HepG2 (cell line): Measurements from ENCODE around the gene EYA2. TPM values are rescaled to one million over a fixed set of nuclear protein-coding genes. Genes with fewer than 3 reads are reported as not detected.

Experiments used
- ATAC-seq: fragments of 200-7000 bp; cut with Tn5 transposase; 3 replicates; pipeline ENCODE4 v1.9.1; 2020; ENCODE audit warnings: mild to moderate bottlenecking, moderate library complexity
- BruUV-seq: library from RNA; stranded (reverse); fragments of 400-500 nt; replicated peaks from 2 replicates; lab custom pipeline; 2021; lab: Mats Ljungman, UMichigan
- CTCF ChIA-PET: fragments of 300-600 bp; formaldehyde crosslinking; extraction: SDS; loops from one replicate; lab custom pipeline; 2021; ENCODE audit warnings: low total read pairs, inconsistent platforms, low intra/inter-chr PET ratio; lab: Yijun Ruan, JAX
- POLR2A ChIA-PET: fragments of 350-600 bp; sonication (Branson Sonifier 250); formaldehyde crosslinking; loops from one replicate; lab custom pipeline; 2020; ENCODE audit warnings: antibody characterized with exemption, inconsistent platforms; lab: Yijun Ruan, JAX
- DNase-seq: peaks from one replicate; pipeline ENCODE4 v3.0.0-alpha.2; 2015; ENCODE audit warnings: low spot score
- FAIRE-seq: peaks from 3 replicates; lab custom pipeline; 2011; peaks lifted over from hg19 to GRCh38; lab: Jason Lieb, UNC
- H2AFZ ChIP-seq: one replicate; pipeline ENCODE4 v1.6.1; 2011; ENCODE audit warnings: low read length, inconsistent platforms
- H3K27ac ChIP-seq: fragments of 300-600 bp; 3 replicates; pipeline ENCODE4 v1.8.0; 2011; ENCODE audit warnings: mixed run types, mild to moderate bottlenecking, mixed read lengths, low read length, inconsistent platforms; ENCODE audit not compliant: insufficient read depth; ENCODE audit errors: extremely low read length
- H3K27me3 ChIP-seq, 2 experiments: fragments of 200-600 bp in 1 of 2; 2 replicates in 1 of 2; 3 replicates in 1 of 2; pipeline versions ENCODE4 v1.6.0 to v1.8.0; 2011; ENCODE audit warnings: low read length in 2 of 2, mild to moderate bottlenecking in 2 of 2, moderate library complexity in 2 of 2, inconsistent platforms in 1 of 2; ENCODE audit not compliant: insufficient read depth in 2 of 2, control insufficient read depth in 1 of 2
- H3K36me3 ChIP-seq, 2 experiments: fragments of 200-600 bp in 1 of 2; replicated peaks in 1 of 2; 2 replicates in 1 of 2; 3 replicates in 1 of 2; pipeline versions ENCODE4 v1.5.1 to v1.8.0; 2011; ENCODE audit warnings: low read length in 2 of 2, inconsistent platforms in 1 of 2; ENCODE audit not compliant: insufficient read depth in 2 of 2, control insufficient read depth in 1 of 2
- H3K4me1 ChIP-seq: 2 replicates; pipeline ENCODE4 v1.5.1; 2012; ENCODE audit warnings: low read length, inconsistent platforms; ENCODE audit not compliant: insufficient read depth
- H3K4me2 ChIP-seq: 2 replicates; pipeline ENCODE4 v1.6.0; 2011; ENCODE audit warnings: low read depth, low read length, inconsistent platforms
- H3K4me3 ChIP-seq, 3 experiments: fragments of 200-600 bp in 1 of 3; sonication (generic), shearing (Covaris generic) in 1 of 3; replicated peaks in 1 of 3; 2 replicates each; pipeline ENCODE4 v1.5.1; 2011 to 2016; ENCODE audit warnings: low read length in 3 of 3, inconsistent platforms in 2 of 3, low read depth in 2 of 3, mild to moderate bottlenecking in 2 of 3, control low read depth in 1 of 3, mixed read lengths in 1 of 3; ENCODE audit not compliant: insufficient read depth in 1 of 3
- H3K79me2 ChIP-seq: one replicate; pipeline ENCODE4 v1.6.1; 2011; ENCODE audit warnings: low read length, inconsistent platforms; ENCODE audit not compliant: insufficient read depth
- H3K9ac ChIP-seq: 2 replicates; pipeline ENCODE4 v1.6.0; 2011; ENCODE audit warnings: mild to moderate bottlenecking, low read depth, low read length, inconsistent platforms; ENCODE audit not compliant: insufficient read depth
- H3K9me3 ChIP-seq: 2 replicates; pipeline ENCODE4 v1.5.1; 2012; ENCODE audit warnings: mild to moderate bottlenecking, low read length
- H4K20me1 ChIP-seq: 2 replicates; pipeline ENCODE4 v1.6.0; 2011; ENCODE audit warnings: inconsistent platforms, mild to moderate bottlenecking, low read length, moderate library complexity; ENCODE audit not compliant: insufficient read depth
- ARNT ChIP-seq: fragments of 450-650 bp; IDR thresholded peaks from 2 replicates; pipeline ENCODE4 v1.6.1; 2017
- CCAR2 ChIP-seq: fragments of 200-400 bp; formaldehyde crosslinking; optimal IDR thresholded peaks from 2 replicates; pipeline ENCODE3; 2018; ENCODE audit warnings: low read depth, mild to moderate bottlenecking, low read length, moderate library complexity
- KLF9 ChIP-seq: IDR thresholded peaks from 2 replicates; pipeline ENCODE4 v1.6.1; 2016; ENCODE audit warnings: low read depth
- MAFF ChIP-seq: IDR thresholded peaks from 2 replicates; pipeline ENCODE4 v1.6.1; 2011; ENCODE audit warnings: low read depth, low read length, improper control_type of control experiment
- MAFK ChIP-seq, 2 experiments: IDR thresholded peaks in 1 of 2; conservative IDR thresholded peaks in 1 of 2; 2 replicates each; pipeline ENCODE4 v1.6.1; 2011; ENCODE audit warnings: improper control_type of control experiment in 2 of 2, low read length in 2 of 2
- NR2F2 ChIP-seq: IDR thresholded peaks from 2 replicates; pipeline ENCODE4 v1.6.1; 2012; ENCODE audit warnings: low read depth, inconsistent platforms, borderline replicate concordance
- SNRNP70 ChIP-seq: fragments of 200-400 bp; formaldehyde crosslinking; IDR thresholded peaks from 2 replicates; pipeline ENCODE4 v1.6.1; 2017; ENCODE audit warnings: mild to moderate bottlenecking, low read depth, low read length, moderate library complexity
- YEATS2 ChIP-seq: sonication (generic); formaldehyde crosslinking; IDR thresholded peaks from 2 replicates; pipeline ENCODE4 v1.4.0; 2020; ENCODE audit warnings: missing genetic modification reagents, borderline replicate concordance
- ZNF839 ChIP-seq: sonication (generic); formaldehyde crosslinking; IDR thresholded peaks from 2 replicates; pipeline ENCODE4 v1.4.0; 2020; ENCODE audit warnings: missing genetic modification reagents, mild to moderate bottlenecking, borderline replicate concordance
- WGBS: methylation state at CpG from one replicate; pipeline ENCODE4 v1.1.6; 2017; ENCODE audit warnings: low lambda C conversion rate; 5-methylcytosine and 5-hydroxymethylcytosine counted together
- in situ Hi-C: cut with HindIII; loops from 2 replicates; pipeline ENCODE4 v1.10.0; 2017; ENCODE audit warnings: low pct_unique_long_range_greater_than_20kb; ENCODE audit not compliant: extremely low pct_ligation_motif_present
- intact Hi-C: fragments of 100-400 bp; cut with micrococcal nuclease; formaldehyde crosslinking; loops from one replicate; pipeline ENCODE4 v1.10.0; 2022; ENCODE audit not compliant: unreplicated experiment
- polyA plus RNA-seq, 8 experiments: library from polyadenylated mRNA; depleted of rRNA in 3 of 8; stranded (reverse) in 7 of 8; unstranded in 1 of 8; fragments of >200 nt; fragmentation: Illumina TruSeq in 4 of 8; extraction: Trizol in 4 of 8; gene quantifications; 2 replicates each; pipeline versions ENCODE4 v1.2.1 to v1.2.3, GENCODE V29; 2011 to 2016; ENCODE audit warnings: low read depth in 4 of 8, missing spikeins in 1 of 8, mixed read lengths in 1 of 8; ENCODE audit not compliant: insufficient read depth in 1 of 8
- total RNA-seq, 5 experiments: library from RNA; depleted of rRNA; stranded (reverse); fragments of >200 nt; fragmentation: Illumina TruSeq; extraction: Trizol; gene quantifications; 2 replicates each; pipeline ENCODE4 v1.2.3, GENCODE V29; 2016; ENCODE audit warnings: low read depth in 1 of 5
- TF ChIP-seq, protein P1 (sequence below): sonication (generic); formaldehyde crosslinking; conservative IDR thresholded peaks from 2 replicates; pipeline ENCODE4 v1.4.0; 2020; ENCODE audit warnings: mild to moderate bottlenecking, missing genetic modification reagents, moderate library complexity
- TF ChIP-seq, protein P2 (sequence below): sonication (generic); formaldehyde crosslinking; IDR thresholded peaks from 2 replicates; pipeline ENCODE4 v1.4.0; 2020; ENCODE audit warnings: missing genetic modification reagents

Gene EYA2
- total and polyA plus RNA-seq, 2 of the 13 experiments (the other 11 are each of a cell fraction or from before 2014, with no cell fraction given), result not detected

DNA sequence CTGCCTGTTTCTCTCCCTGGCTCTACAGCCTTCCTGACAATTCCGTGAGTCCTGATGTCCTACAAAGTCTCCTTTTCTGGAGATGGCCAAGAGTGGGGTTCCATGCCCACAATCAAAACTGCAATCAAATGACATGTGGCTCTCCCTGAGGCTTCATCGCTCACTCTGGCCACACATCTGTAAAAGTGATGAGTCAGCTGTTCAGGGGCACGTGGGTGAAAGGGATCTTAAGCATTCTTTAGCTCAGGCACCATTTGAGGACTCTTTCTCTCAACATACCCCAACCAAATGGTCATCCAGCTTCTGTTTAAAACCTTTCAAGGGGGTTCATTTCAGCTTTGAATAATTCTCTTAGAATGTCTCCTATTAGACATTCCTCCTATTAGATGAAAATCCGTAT is 42.3 kb upstream of the EYA2 start (continued):
- TF ChIP-seq MAFF, result peak; percentile 100
- TF ChIP-seq YEATS2, result no peak
- TF ChIP-seq, protein P1, sequence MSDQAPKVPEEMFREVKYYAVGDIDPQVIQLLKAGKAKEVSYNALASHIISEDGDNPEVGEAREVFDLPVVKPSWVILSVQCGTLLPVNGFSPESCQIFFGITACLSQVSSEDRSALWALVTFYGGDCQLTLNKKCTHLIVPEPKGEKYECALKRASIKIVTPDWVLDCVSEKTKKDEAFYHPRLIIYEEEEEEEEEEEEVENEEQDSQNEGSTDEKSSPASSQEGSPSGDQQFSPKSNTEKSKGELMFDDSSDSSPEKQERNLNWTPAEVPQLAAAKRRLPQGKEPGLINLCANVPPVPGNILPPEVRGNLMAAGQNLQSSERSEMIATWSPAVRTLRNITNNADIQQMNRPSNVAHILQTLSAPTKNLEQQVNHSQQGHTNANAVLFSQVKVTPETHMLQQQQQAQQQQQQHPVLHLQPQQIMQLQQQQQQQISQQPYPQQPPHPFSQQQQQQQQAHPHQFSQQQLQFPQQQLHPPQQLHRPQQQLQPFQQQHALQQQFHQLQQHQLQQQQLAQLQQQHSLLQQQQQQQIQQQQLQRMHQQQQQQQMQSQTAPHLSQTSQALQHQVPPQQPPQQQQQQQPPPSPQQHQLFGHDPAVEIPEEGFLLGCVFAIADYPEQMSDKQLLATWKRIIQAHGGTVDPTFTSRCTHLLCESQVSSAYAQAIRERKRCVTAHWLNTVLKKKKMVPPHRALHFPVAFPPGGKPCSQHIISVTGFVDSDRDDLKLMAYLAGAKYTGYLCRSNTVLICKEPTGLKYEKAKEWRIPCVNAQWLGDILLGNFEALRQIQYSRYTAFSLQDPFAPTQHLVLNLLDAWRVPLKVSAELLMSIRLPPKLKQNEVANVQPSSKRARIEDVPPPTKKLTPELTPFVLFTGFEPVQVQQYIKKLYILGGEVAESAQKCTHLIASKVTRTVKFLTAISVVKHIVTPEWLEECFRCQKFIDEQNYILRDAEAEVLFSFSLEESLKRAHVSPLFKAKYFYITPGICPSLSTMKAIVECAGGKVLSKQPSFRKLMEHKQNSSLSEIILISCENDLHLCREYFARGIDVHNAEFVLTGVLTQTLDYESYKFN (CRISPR knock-in tag), result no peak
- no peak for TF ChIP-seq ZNF839 (CRISPR knock-in tag)
- TF ChIP-seq, protein P2, sequence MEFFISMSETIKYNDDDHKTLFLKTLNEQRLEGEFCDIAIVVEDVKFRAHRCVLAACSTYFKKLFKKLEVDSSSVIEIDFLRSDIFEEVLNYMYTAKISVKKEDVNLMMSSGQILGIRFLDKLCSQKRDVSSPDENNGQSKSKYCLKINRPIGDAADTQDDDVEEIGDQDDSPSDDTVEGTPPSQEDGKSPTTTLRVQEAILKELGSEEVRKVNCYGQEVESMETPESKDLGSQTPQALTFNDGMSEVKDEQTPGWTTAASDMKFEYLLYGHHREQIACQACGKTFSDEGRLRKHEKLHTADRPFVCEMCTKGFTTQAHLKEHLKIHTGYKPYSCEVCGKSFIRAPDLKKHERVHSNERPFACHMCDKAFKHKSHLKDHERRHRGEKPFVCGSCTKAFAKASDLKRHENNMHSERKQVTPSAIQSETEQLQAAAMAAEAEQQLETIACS, result no peak
- TF ChIP-seq MAFK (conservative IDR thresholded peaks at IDR 0.05 in 1 of 2, IDR thresholded peaks at IDR 0.05 in 1 of 2; ENCODE audit: low read length in 2 of 2), result peak; percentile 100
- no peak for TF ChIP-seq SNRNP70
- no peak for TF ChIP-seq NR2F2
- TF ChIP-seq ARNT, result no peak
- no peak for TF ChIP-seq KLF9

DNA sequence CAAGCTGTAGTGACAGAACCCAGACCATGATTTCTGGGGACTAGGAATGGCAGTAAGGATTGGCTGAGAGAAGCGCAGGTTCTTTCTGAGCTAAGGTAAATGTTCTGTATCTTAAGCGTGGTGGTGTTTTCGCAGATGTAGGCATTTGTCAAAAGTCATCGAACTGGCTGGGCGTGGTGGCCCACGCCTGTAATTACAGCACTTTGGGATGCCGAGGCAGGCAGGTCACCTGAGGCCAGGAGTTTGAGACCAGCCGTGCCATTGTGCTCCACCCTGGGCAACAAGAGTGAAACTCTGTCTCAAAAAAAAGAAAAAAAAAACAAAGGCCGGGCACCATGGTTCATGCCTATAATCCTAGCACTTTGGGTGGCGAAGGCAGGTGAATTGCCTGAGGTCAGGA is 40.7 kb upstream of the EYA2 start:
- CTCF ChIA-PET, result no interaction called here
- no peak overlapping the region for H3K9ac ChIP-seq
- H3K79me2 ChIP-seq, result no peaks in the 10 kb centered on the region
- no peak for DNase-seq
- H3K4me2 ChIP-seq, result no peak overlapping the region
- POLR2A ChIA-PET, result no interaction called here
- H4K20me1 ChIP-seq, result no peaks in the 10 kb centered on the region
- in situ Hi-C loops, result no loop called here
- H3K9me3 ChIP-seq, result no peaks in the 10 kb centered on the region
- H3K27ac ChIP-seq, result no peak overlapping the region
- BruUV-seq, result no TSS peak
- whole genome bisulfite sequencing, result 32% methylated on average over 10 of the region's 10 CpGs
- H3K27me3 ChIP-seq, result peaks cover 2 to 31% of the 10 kb centered on the region in 2 experiments; a peak in 4 of 5 replicates
- TF ChIP-seq CCAR2, result no peak
- TF ChIP-seq, all 625 proteins: peak for 0
- H2AFZ ChIP-seq, result no peak overlapping the region
- intact Hi-C loops, result no loop called here
- no peaks in the 10 kb centered on the region for H3K4me1 ChIP-seq
- no peak for ATAC-seq
- H3K36me3 ChIP-seq, result no peaks in the 10 kb centered on the region
- no peak overlapping the region for H3K4me3 ChIP-seq
- FAIRE-seq, result no peak
